Lung (tissue), 12 donors: ENCODE results near the gene COQ3. TPM values are rescaled to one million over a fixed set of nuclear protein-coding genes. Genes with fewer than 3 reads are reported as not detected.
A peak's percentile ranks its signal among the peaks of the same experiment; 100 is the strongest.
"Not testable (repeated sequence)": the region's sequence is repeated elsewhere in the genome, so short reads cannot be mapped to it uniquely, and the experiment has no call there.

ENCODE experiments used
- ATAC-seq: fragments of 200-7000 bp; cut with Tn5 transposase; one replicate; pipeline ENCODE4 v1.9.1; 2020; ENCODE audit warnings: moderate number of reproducible peaks; ENCODE audit not compliant: insufficient read depth, low FRiP score
- DNase-seq, 3 donors: peaks; one replicate each; pipeline ENCODE4 v3.0.0-alpha.2; 2013 to 2017
- H3K27ac ChIP-seq, 2 donors: one replicate each; pipeline ENCODE4 v1.5.1; 2013; ENCODE audit warnings: mild to moderate bottlenecking in 2 of 2, moderate library complexity in 2 of 2, control low read depth in 1 of 2, inconsistent platforms in 1 of 2, low read depth in 1 of 2, low read length in 1 of 2
- H3K27me3 ChIP-seq, 3 donors: one replicate each; pipeline ENCODE4 v1.5.1; 2013; ENCODE audit warnings: low read length in 2 of 3; ENCODE audit not compliant: control insufficient read depth in 3 of 3, insufficient read depth in 3 of 3
- H3K36me3 ChIP-seq, 4 donors: one replicate each; pipeline ENCODE4 v1.5.1; 2013; ENCODE audit warnings: low read length in 4 of 4, mild to moderate bottlenecking in 1 of 4, moderate library complexity in 1 of 4; ENCODE audit not compliant: control insufficient read depth in 4 of 4, insufficient read depth in 4 of 4
- H3K4me1 ChIP-seq, 5 donors: one replicate each; pipeline ENCODE4 v1.5.1; 2013; ENCODE audit warnings: low read length in 5 of 5, mild to moderate bottlenecking in 2 of 5, moderate library complexity in 1 of 5; ENCODE audit not compliant: control insufficient read depth in 5 of 5, insufficient read depth in 5 of 5
- H3K4me3 ChIP-seq: one replicate; pipeline ENCODE4 v1.5.1; 2013; ENCODE audit warnings: mild to moderate bottlenecking, control low read depth, moderate library complexity
- H3K9ac ChIP-seq, 2 donors: one replicate each; pipeline ENCODE4 v1.5.1; 2013; ENCODE audit warnings: low read length in 2 of 2, control low read depth in 1 of 2; ENCODE audit not compliant: insufficient read depth in 1 of 2
- H3K9me3 ChIP-seq, 4 donors: one replicate each; pipeline ENCODE4 v1.5.1; 2013; ENCODE audit warnings: low read length in 3 of 4, mild to moderate bottlenecking in 1 of 4, moderate library complexity in 1 of 4; ENCODE audit not compliant: control insufficient read depth in 4 of 4, insufficient read depth in 3 of 4
- CTCF ChIP-seq: IDR thresholded peaks from 2 replicates; pipeline ENCODE4 v1.5.1; 2012; ENCODE audit warnings: mild to moderate bottlenecking; ENCODE audit errors: control extremely low read depth, extremely low read depth
- WGBS, 2 donors: extraction: QIAGEN DNeasy Blood & Tissue Kit; methylation state at CpG; one replicate each; pipeline ENCODE4 v1.1.7; 2013; 5-methylcytosine and 5-hydroxymethylcytosine counted together
- polyA plus RNA-seq, 2 donors: library from polyadenylated mRNA; stranded (reverse); fragments of 200-250 nt; gene quantifications; one replicate each; pipeline ENCODE4 v1.2.1, GENCODE V29; 2013
- total RNA-seq, 2 donors: library from RNA; depleted of rRNA in 1 of 2; stranded (reverse); fragments of >200 nt in 1 of 2; gene quantifications; one replicate each; pipeline ENCODE4 v1.2.1, GENCODE V29; 2014 to 2021
- donor health status: control.
- donor health status: control.
- donor health status: Bipolar disorder and iron deficiency.
- donor health status: healthy.
- donor health status: DM: yes; HTN: yes; CAD: no.

Gene COQ3
- total and polyA plus RNA-seq, 4 donors: 2.8 to 11.7 (median 5.9) TPM

- no peak overlapping the region for H3K4me3 ChIP-seq
- no peak overlapping the region for H3K27ac ChIP-seq
- WGBS, 2 donors: 65 to 74% methylated on average over 2 of the region's 2 CpGs
- no peak overlapping the region for H3K9ac ChIP-seq
- no peaks in the 10 kb centered on the region for H3K36me3 ChIP-seq
- no peaks in the 10 kb centered on the region for H3K27me3 ChIP-seq
- no peak for DNase-seq
- no peak for ATAC-seq
- TF ChIP-seq CTCF: no peak
- H3K4me1 ChIP-seq: no peaks in the 10 kb centered on the region
- peaks cover 0 to 1% (median 0%) of the 10 kb centered on the region in 4 donors for H3K9me3 ChIP-seq
These were observed 55.8 kb downstream of the COQ3 start for GRCh38 chr6:99338188-99338587.

DNA sequence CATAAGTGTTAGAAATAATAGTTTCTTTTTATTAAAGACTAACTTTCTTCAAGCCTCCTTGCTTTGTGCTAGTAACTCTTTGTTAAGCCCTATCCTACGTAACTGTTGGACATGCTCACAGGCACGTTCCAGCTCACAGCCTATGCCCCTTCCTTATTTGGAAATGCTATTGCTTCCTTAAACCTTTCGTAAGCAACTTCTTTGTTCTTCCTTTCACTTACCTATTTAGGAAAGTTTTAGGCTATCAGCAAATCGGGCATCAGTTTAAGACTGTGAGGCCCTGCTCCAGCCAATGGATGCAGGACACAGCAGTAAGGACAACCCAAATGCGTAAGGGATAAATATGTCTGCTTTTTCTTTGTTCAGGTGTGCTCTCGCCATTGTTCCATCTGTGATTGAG lies 58.7 kb downstream of the COQ3 start:
- not testable (repeated sequence) for H3K27me3 ChIP-seq

GRCh38 chr6:99334526-99335127 lies 59.4 kb downstream of the COQ3 start:
- no peak overlapping the region for H3K9ac ChIP-seq
- DNase-seq (peak; percentile 24 to 56 (median 49)), ATAC-seq (peak; percentile 39)
- H3K36me3 ChIP-seq: no peaks in the 10 kb centered on the region
- 38 to 39% methylated on average over 2 of the region's 2 CpGs for WGBS, 2 donors
- no peaks in the 10 kb centered on the region for H3K27me3 ChIP-seq
- TF ChIP-seq CTCF: no peak
- H3K9me3 ChIP-seq: peaks cover 0 to 1% (median 0%) of the 10 kb centered on the region in 4 donors
- H3K4me3 ChIP-seq: no peak overlapping the region
- H3K27ac ChIP-seq: no peak overlapping the region
- no peaks in the 10 kb centered on the region for H3K4me1 ChIP-seq

More for the DNA sequence above, 58.7 kb downstream of the COQ3 start:
- not testable (repeated sequence) for H3K4me3 ChIP-seq, H3K36me3 ChIP-seq, H3K4me1 ChIP-seq, H3K9me3 ChIP-seq, H3K27ac ChIP-seq, ATAC-seq, H3K9ac ChIP-seq, DNase-seq
- 69 to 76% methylated on average over 6 of the region's 6 CpGs for WGBS, 2 donors

DNA sequence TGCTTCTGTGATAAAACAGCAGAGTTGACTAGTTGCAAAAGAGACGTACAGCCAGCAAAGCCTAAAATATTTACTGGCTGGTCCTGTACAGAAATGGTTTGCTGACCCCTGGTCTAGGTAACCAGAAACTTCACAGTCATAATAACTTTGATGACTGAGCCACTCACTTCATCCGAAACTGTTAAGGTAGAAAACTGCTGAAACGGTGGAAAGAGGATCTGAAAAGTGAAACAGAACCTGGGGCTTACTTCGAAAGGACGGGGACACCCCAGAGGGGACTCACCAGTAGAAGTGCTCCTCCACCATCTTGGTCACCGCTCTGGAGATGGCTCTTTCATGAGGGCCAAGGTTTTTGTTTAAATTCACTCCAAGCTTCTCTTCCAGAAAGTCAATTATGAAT lies 60.9 kb downstream of the COQ3 start:
- H3K27ac ChIP-seq: no peak overlapping the region
- no peaks in the 10 kb centered on the region for H3K9me3 ChIP-seq
- H3K9ac ChIP-seq: no peak overlapping the region
- TF ChIP-seq CTCF: no peak
- H3K4me3 ChIP-seq: no peak overlapping the region
- no peaks in the 10 kb centered on the region for H3K36me3 ChIP-seq
- H3K27me3 ChIP-seq: no peaks in the 10 kb centered on the region
- no peaks in the 10 kb centered on the region for H3K4me1 ChIP-seq
- no peak for ATAC-seq
- 87 to 89% methylated on average over 6 of the region's 6 CpGs for WGBS, 2 donors
- DNase-seq: no peak
